ENCODE results near the gene HNRNPA0.
A peak's percentile ranks its signal among the peaks of the same experiment; 100 is the strongest.

HNRNPA0 gene

GRCh38 chr5:137753691-137754187 lies 424 bp downstream of the HNRNPA0 start:
- no peak for DNase-seq

GRCh38 chr5:137752905-137753690 lies 1.1 kb downstream of the HNRNPA0 start:
- DNase-seq, result peak; percentile 50

- DNase-seq, result peak; percentile 41
These were observed 2.2 kb downstream of the HNRNPA0 start for GRCh38 chr5:137751869-137752491.

- no peak for DNase-seq
These were observed 3.7 kb downstream of the HNRNPA0 start for GRCh38 chr5:137750436-137750835.

- no peak for DNase-seq
These were observed 6.3 kb downstream of the HNRNPA0 start for GRCh38 chr5:137747848-137748247.

- DNase-seq, result peak; percentile 79
These were observed 11.0 kb downstream of the HNRNPA0 start for GRCh38 chr5:137743031-137743640.

GRCh38 chr5:137741718-137742117 lies 12.4 kb downstream of the HNRNPA0 start:
- DNase-seq, result no peak

GRCh38 chr5:137739737-137740136 lies 14.4 kb downstream of the HNRNPA0 start:
- no peak for DNase-seq

GRCh38 chr5:137738947-137739346 lies 15.2 kb downstream of the HNRNPA0 start:
- DNase-seq, result no peak

- peak; percentile 39 for DNase-seq
These were observed 16.6 kb downstream of the HNRNPA0 start for GRCh38 chr5:137737349-137738131.

- no peak for DNase-seq
These were observed 17.7 kb downstream of the HNRNPA0 start for GRCh38 chr5:137736496-137736895.

GRCh38 chr5:137735555-137736284 lies 18.4 kb downstream of the HNRNPA0 start, which contains the start of gene KLHL3:
Gene KLHL3 (minus strand): TSS chr5:137736089. CDS start chr5:137735646, 443 bp downstream.
- DNase-seq, result peak; percentile 16

- peak; percentile 28 for DNase-seq
These were observed 19.1 kb downstream of the HNRNPA0 start for GRCh38 chr5:137734962-137735554.

- no peak for DNase-seq
These were observed 19.8 kb downstream of the HNRNPA0 start for GRCh38 chr5:137734331-137734730.

GRCh38 chr5:137733922-137734321 lies 20.2 kb downstream of the HNRNPA0 start:
- no peak for DNase-seq

GRCh38 chr5:137733006-137733405 lies 21.2 kb downstream of the HNRNPA0 start:
- DNase-seq, result no peak

GRCh38 chr5:137731176-137731575 lies 23.0 kb downstream of the HNRNPA0 start:
- DNase-seq, result no peak

GRCh38 chr5:137730336-137730735 lies 23.8 kb downstream of the HNRNPA0 start:
- DNase-seq, result no peak

GRCh38 chr5:137728048-137728447 lies 26.1 kb downstream of the HNRNPA0 start:
- no peak for DNase-seq

- no peak for DNase-seq
These were observed 26.5 kb downstream of the HNRNPA0 start for GRCh38 chr5:137727623-137728022.

GRCh38 chr5:137724251-137724650 lies 29.9 kb downstream of the HNRNPA0 start:
- DNase-seq, result no peak

- no peak for DNase-seq
These were observed 35.6 kb downstream of the HNRNPA0 start for GRCh38 chr5:137718611-137719010.

Measured in CD4-positive, alpha-beta T cell treated with Interleukin-10 for 1 hour (primary cell).